IMR-90 (cell line): ENCODE results near the gene RUSC1. TPM values are rescaled to one million over a fixed set of nuclear protein-coding genes. Genes with fewer than 3 reads are reported as not detected.

Source experiments
- ATAC-seq: fragments of 200-7000 bp; cut with Tn5 transposase; 2 replicates; pipeline ENCODE4 v1.9.1; 2020; ENCODE audit warnings: low read depth, mild to moderate bottlenecking, moderate library complexity
- BruUV-seq: library from RNA; stranded (reverse); fragments of 400-500 nt; replicated peaks from 2 replicates; lab custom pipeline; 2021; lab: Mats Ljungman, UMichigan
- CTCF ChIA-PET: fragments of 300-600 bp; formaldehyde crosslinking; extraction: SDS; loops from one replicate; lab custom pipeline; 2021; ENCODE audit warnings: antibody characterized with exemption; lab: Yijun Ruan, JAX
- POLR2A ChIA-PET: fragments of 300-600 bp; sonication (Branson Sonifier 250); formaldehyde crosslinking; loops from one replicate; lab custom pipeline; 2022; ENCODE audit warnings: antibody characterized with exemption; ENCODE audit not compliant: unreplicated experiment; lab: Charles Lee
- DNase-seq: peaks from one replicate; pipeline ENCODE4 v3.0.0; 2013
- H2AFZ ChIP-seq: replicated peaks from 2 replicates; pipeline ENCODE3; 2013; ENCODE audit warnings: low read length, mild to moderate bottlenecking; ENCODE audit not compliant: poor library complexity
- H2AK5ac ChIP-seq: 2 replicates; pipeline ENCODE4 v1.6.1; 2013; ENCODE audit warnings: low read depth, low read length, inconsistent platforms
- H2AK9ac ChIP-seq: replicated peaks from 2 replicates; pipeline ENCODE3; 2013; ENCODE audit warnings: mild to moderate bottlenecking, low read depth, low read length, moderate library complexity; ENCODE audit not compliant: poor library complexity
- H2BK120ac ChIP-seq: 2 replicates; pipeline ENCODE4 v1.6.1; 2013; ENCODE audit warnings: low read depth, low read length, inconsistent platforms
- H2BK15ac ChIP-seq: 3 replicates; pipeline ENCODE4 v1.6.1; 2013; ENCODE audit warnings: low read depth, low read length, inconsistent platforms
- H2BK20ac ChIP-seq: 2 replicates; pipeline ENCODE4 v1.6.1; 2013; ENCODE audit warnings: low read depth, mild to moderate bottlenecking, inconsistent platforms, low read length, moderate library complexity
- H2BK5ac ChIP-seq: 2 replicates; pipeline ENCODE4 v1.6.1; 2013; ENCODE audit warnings: mild to moderate bottlenecking, low read depth, low read length, inconsistent platforms; ENCODE audit not compliant: poor library complexity, severe bottlenecking
- H3K14ac ChIP-seq: replicated peaks from 2 replicates; pipeline ENCODE4 v1.6.1; 2013; ENCODE audit warnings: low read depth, low read length, inconsistent platforms
- H3K18ac ChIP-seq: 2 replicates; pipeline ENCODE4 v1.6.1; 2013; ENCODE audit warnings: low read depth, low read length, control low read depth
- H3K23ac ChIP-seq: 2 replicates; pipeline ENCODE4 v1.6.1; 2013; ENCODE audit warnings: low read depth, low read length, inconsistent platforms
- H3K27ac ChIP-seq: 2 replicates; pipeline ENCODE4 v1.5.1; 2013; ENCODE audit warnings: mild to moderate bottlenecking, control low read depth, low read length; ENCODE audit not compliant: insufficient read depth
- H3K27me3 ChIP-seq: 2 replicates; pipeline ENCODE4 v1.6.1; 2013; ENCODE audit warnings: low read length; ENCODE audit not compliant: control insufficient read depth, insufficient read depth
- H3K36me3 ChIP-seq: 2 replicates; pipeline ENCODE4 v1.6.1; 2013; ENCODE audit warnings: low read length, mixed read lengths; ENCODE audit not compliant: control insufficient read depth, insufficient read depth
- H3K4ac ChIP-seq: 2 replicates; pipeline ENCODE4 v1.6.1; 2013; ENCODE audit warnings: low read depth, low read length, inconsistent platforms
- H3K4me1 ChIP-seq: 2 replicates; pipeline ENCODE4 v1.6.1; 2013; ENCODE audit warnings: low read length, mixed read lengths; ENCODE audit not compliant: control insufficient read depth, insufficient read depth
- H3K4me2 ChIP-seq: 2 replicates; pipeline ENCODE4 v1.6.1; 2013; ENCODE audit warnings: low read depth, mild to moderate bottlenecking, control low read depth, low read length, moderate library complexity
- H3K4me3 ChIP-seq: 2 replicates; pipeline ENCODE4 v1.5.1; 2013; ENCODE audit warnings: low read depth, mild to moderate bottlenecking, control low read depth, low read length, moderate library complexity; ENCODE audit not compliant: insufficient read depth
- H3K56ac ChIP-seq: 2 replicates; pipeline ENCODE4 v1.6.1; 2013; ENCODE audit warnings: low read length, inconsistent platforms; ENCODE audit not compliant: insufficient read depth; ENCODE audit errors: extremely low read depth
- H3K79me1 ChIP-seq, 2 experiments: 2 replicates each; pipeline ENCODE4 v1.6.1; 2013; ENCODE audit warnings: low read length in 2 of 2, inconsistent platforms in 1 of 2, low read depth in 1 of 2
- H3K9ac ChIP-seq: 2 replicates; pipeline ENCODE4 v1.6.1; 2013; ENCODE audit warnings: low read depth, low read length, control low read depth
- H3K9me1 ChIP-seq: 2 replicates; pipeline ENCODE4 v1.6.1; 2013; ENCODE audit warnings: low read length, inconsistent platforms; ENCODE audit not compliant: insufficient read depth
- H3K9me3 ChIP-seq: 2 replicates; pipeline ENCODE4 v1.6.1; 2013; ENCODE audit warnings: low read length; ENCODE audit not compliant: control insufficient read depth, insufficient read depth
- H4K20me1 ChIP-seq: 2 replicates; pipeline ENCODE4 v1.6.1; 2013; ENCODE audit warnings: low read length, inconsistent platforms; ENCODE audit not compliant: insufficient read depth
- H4K5ac ChIP-seq: 2 replicates; pipeline ENCODE4 v1.6.1; 2013; ENCODE audit warnings: mild to moderate bottlenecking, low read depth, low read length, control low read depth
- H4K8ac ChIP-seq, 2 experiments: 2 replicates each; pipeline ENCODE4 v1.6.1; 2013; ENCODE audit warnings: low read depth in 2 of 2, low read length in 2 of 2, control low read depth in 1 of 2, inconsistent platforms in 1 of 2
- H4K91ac ChIP-seq: 2 replicates; pipeline ENCODE4 v1.6.1; 2013; ENCODE audit warnings: low read depth, low read length, inconsistent platforms; ENCODE audit not compliant: insufficient read depth
- BHLHE40 ChIP-seq: fragments of 150-350 bp; IDR thresholded peaks from 2 replicates; pipeline ENCODE4 v1.6.1; 2016; ENCODE audit warnings: mild to moderate bottlenecking, low read depth, low read length
- CEBPB ChIP-seq: IDR thresholded peaks from 2 replicates; pipeline ENCODE4 v1.6.1; 2012; ENCODE audit warnings: low read depth, low read length, improper control_type of control experiment
- CHD1 ChIP-seq: IDR thresholded peaks from 2 replicates; pipeline ENCODE4 v1.6.1; 2012; ENCODE audit warnings: low read depth, low read length, improper control_type of control experiment
- FOS ChIP-seq: fragments of 150-350 bp; IDR thresholded peaks from 2 replicates; pipeline ENCODE4 v1.6.1; 2016; ENCODE audit warnings: low read depth, low read length
- MAFK ChIP-seq: IDR thresholded peaks from 2 replicates; pipeline ENCODE4 v1.6.1; 2012; ENCODE audit warnings: low read depth, low read length, improper control_type of control experiment
- MXI1 ChIP-seq: IDR thresholded peaks from 2 replicates; pipeline ENCODE4 v1.6.1; 2012; ENCODE audit warnings: low read depth, mild to moderate bottlenecking, low read length, moderate library complexity, borderline replicate concordance
- NFE2L2 ChIP-seq: fragments of 150-350 bp; IDR thresholded peaks from 2 replicates; pipeline ENCODE4 v1.6.1; 2016; ENCODE audit warnings: low read depth, mild to moderate bottlenecking, low read length
- POLR2A ChIP-seq: IDR thresholded peaks from 2 replicates; pipeline ENCODE4 v1.6.1; 2012; ENCODE audit warnings: mild to moderate bottlenecking, low read depth, low read length
- RAD21 ChIP-seq: IDR thresholded peaks from 2 replicates; pipeline ENCODE4 v1.6.1; 2012; ENCODE audit warnings: low read length, improper control_type of control experiment
- RCOR1 ChIP-seq: IDR thresholded peaks from 2 replicates; pipeline ENCODE4 v1.6.1; 2012; ENCODE audit warnings: mild to moderate bottlenecking, low read length, improper control_type of control experiment; ENCODE audit not compliant: insufficient replicate concordance
- RFX5 ChIP-seq: IDR thresholded peaks from 2 replicates; pipeline ENCODE4 v1.8.0; 2012; ENCODE audit warnings: low read depth, mild to moderate bottlenecking, low read length, moderate library complexity
- WGBS, 2 experiments: methylation state at CpG; one replicate each; pipeline versions ENCODE4 v1.1.5 to v1.1.7; 2013; ENCODE audit warnings: missing lambda C conversion rate in 2 of 2; ENCODE audit not compliant: insufficient read length in 1 of 2; ENCODE audit errors: extremely low coverage in 2 of 2; 5-methylcytosine and 5-hydroxymethylcytosine counted together
- dilution Hi-C: fragments of 300-500 bp; cut with HindIII; formaldehyde crosslinking; loops from one replicate; pipeline ENCODE4 v1.14.3; 2018; ENCODE audit warnings: low sequenced_read_pairs; ENCODE audit not compliant: unreplicated experiment
- in situ Hi-C: fragments of 300-500 bp; cut with MboI; formaldehyde crosslinking; loops from 3 replicates; pipeline ENCODE4 v1.14.3; 2019; ENCODE audit warnings: low sequenced_read_pairs, inconsistent platforms, mixed read lengths
- intact Hi-C: fragments of 100-400 bp; cut with micrococcal nuclease; formaldehyde crosslinking; loops from 2 replicates; pipeline ENCODE4 v1.10.0; 2022
- polyA plus RNA-seq, 3 experiments: library from polyadenylated mRNA; depleted of rRNA; stranded (reverse); fragments of >200 nt; gene quantifications; 2 replicates each; pipeline ENCODE4 v1.2.3, GENCODE V29; 2012; ENCODE audit warnings: low replicate concordance in 1 of 3
- total RNA-seq: library from RNA; depleted of rRNA; stranded (reverse); fragments of >200 nt; gene quantifications from 2 replicates; pipeline ENCODE4 v1.2.3, GENCODE V29; 2012
- TF ChIP-seq, protein P1 (sequence below): fragments of 150-350 bp; IDR thresholded peaks from 2 replicates; pipeline ENCODE4 v1.6.1; 2017; ENCODE audit warnings: mild to moderate bottlenecking, antibody characterized with exemption, low read length, low read depth

The RUSC1 gene
- total and polyA plus RNA-seq, 2 of the 4 experiments (the other 2 are of a cell fraction) = 4.1 to 31.4 TPM

DNA sequence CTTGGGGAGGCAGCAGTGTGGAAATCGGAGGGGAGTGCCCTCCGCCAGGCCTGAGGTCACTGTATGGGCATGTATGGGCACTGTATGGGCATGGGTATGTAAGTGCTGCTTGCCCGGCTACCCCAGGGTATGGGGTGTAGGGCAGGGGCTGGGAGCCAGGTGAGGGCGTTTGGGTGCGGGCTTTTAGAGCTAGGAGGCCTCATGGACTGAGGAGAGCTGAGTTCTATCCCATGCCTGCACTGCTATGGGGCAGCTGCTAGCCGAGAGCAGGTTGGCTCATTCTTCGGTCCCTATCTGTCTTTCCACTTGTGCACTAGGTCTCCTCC is 24.8 kb upstream of the RUSC1 start:
- 83% methylated on average over 3 of the region's 7 CpGs; no CpG with 5 or more reads in 1 of the 2 experiments for WGBS, 2 experiments
- peak overlapping the region; percentile 43 for H2AFZ ChIP-seq
- no TSS peak for BruUV-seq

More for the DNA sequence above, 24.8 kb upstream of the RUSC1 start:
- Histone ChIP-seq H3K14ac (no peak overlapping the region), H2AK9ac (no peak overlapping the region), H3K4me1 (no peaks in the 10 kb centered on the region), H2BK20ac (no peak overlapping the region), H2BK120ac (no peak overlapping the region), H3K4me2 (no peak overlapping the region), H3K4me3 (no peak overlapping the region), H3K27me3 (peaks cover 58% of the 10 kb centered on the region), H3K18ac (no peak overlapping the region), H3K36me3 (no peaks in the 10 kb centered on the region), H3K4ac (no peak overlapping the region), H3K9ac (no peak overlapping the region), H4K5ac (no peak overlapping the region), H3K27ac (no peak overlapping the region), H2BK15ac (no peak overlapping the region), H4K20me1 (no peaks in the 10 kb centered on the region), H3K56ac (no peak overlapping the region), H3K9me3 (peaks cover 2% of the 10 kb centered on the region; the same call in 1 of the 2 replicates), H2BK5ac (no peak overlapping the region), H2AK5ac (no peak overlapping the region), H3K23ac (no peak overlapping the region), H3K79me1 (no peaks in the 10 kb centered on the region), H4K91ac (no peak overlapping the region), H4K8ac (no peak overlapping the region), H3K9me1 (no peaks in the 10 kb centered on the region)
- no peak for TF ChIP-seq POLR2A
- TF ChIP-seq RFX5 = no peak
- no peak for TF ChIP-seq MXI1
- no peak for TF ChIP-seq RCOR1
- TF ChIP-seq, protein P1, sequence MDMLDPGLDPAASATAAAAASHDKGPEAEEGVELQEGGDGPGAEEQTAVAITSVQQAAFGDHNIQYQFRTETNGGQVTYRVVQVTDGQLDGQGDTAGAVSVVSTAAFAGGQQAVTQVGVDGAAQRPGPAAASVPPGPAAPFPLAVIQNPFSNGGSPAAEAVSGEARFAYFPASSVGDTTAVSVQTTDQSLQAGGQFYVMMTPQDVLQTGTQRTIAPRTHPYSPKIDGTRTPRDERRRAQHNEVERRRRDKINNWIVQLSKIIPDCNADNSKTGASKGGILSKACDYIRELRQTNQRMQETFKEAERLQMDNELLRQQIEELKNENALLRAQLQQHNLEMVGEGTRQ = no peak
- TF ChIP-seq CHD1 = no peak
- no peak for TF ChIP-seq CEBPB
- no peak for TF ChIP-seq BHLHE40
- no peak for TF ChIP-seq RAD21
- no peak for TF ChIP-seq MAFK
- TF ChIP-seq NFE2L2 = no peak
- TF ChIP-seq FOS = no peak
- ATAC-seq (no peak), DNase-seq (no peak)
- in situ Hi-C loops (no loop called here), intact Hi-C loops (no loop called here), dilution Hi-C loops (no loop called here)
- POLR2A ChIA-PET = no interaction called here
- CTCF ChIA-PET = interaction anchor here (0.6 kb wide), 1 partner anchor 20 kb away, joined by 8 read pairs; no protein-coding TSS in a partner anchor
